ENCODE results near the gene BNC2.

The BNC2 gene

GRCh38 chr9:16421532-16421931 lies 448.9 kb downstream of the BNC2 start:
- no peaks in the 10 kb centered on the region for H3K36me3 ChIP-seq (ENCODE audit: insufficient read depth, low read length)
- H3F3A ChIP-seq (ENCODE audit: insufficient read depth, low read length), result no peaks in the 10 kb centered on the region
- H3K27ac ChIP-seq (ENCODE audit: low read depth, low read length, poor library complexity, severe bottlenecking), result no peak overlapping the region
- no peak overlapping the region for H3K9ac ChIP-seq (ENCODE audit: low read length)
- H3K79me2 ChIP-seq (ENCODE audit: insufficient read depth, low read length), result no peaks in the 10 kb centered on the region
- H2AFZ ChIP-seq (ENCODE audit: low read length), result no peak overlapping the region
- H3K4me1 ChIP-seq (ENCODE audit: insufficient read depth, low read length, severe bottlenecking), result no peaks in the 10 kb centered on the region
- no peaks in the 10 kb centered on the region for H3K9me2 ChIP-seq (ENCODE audit: low read depth, low read length)
- TF ChIP-seq, protein P1, sequence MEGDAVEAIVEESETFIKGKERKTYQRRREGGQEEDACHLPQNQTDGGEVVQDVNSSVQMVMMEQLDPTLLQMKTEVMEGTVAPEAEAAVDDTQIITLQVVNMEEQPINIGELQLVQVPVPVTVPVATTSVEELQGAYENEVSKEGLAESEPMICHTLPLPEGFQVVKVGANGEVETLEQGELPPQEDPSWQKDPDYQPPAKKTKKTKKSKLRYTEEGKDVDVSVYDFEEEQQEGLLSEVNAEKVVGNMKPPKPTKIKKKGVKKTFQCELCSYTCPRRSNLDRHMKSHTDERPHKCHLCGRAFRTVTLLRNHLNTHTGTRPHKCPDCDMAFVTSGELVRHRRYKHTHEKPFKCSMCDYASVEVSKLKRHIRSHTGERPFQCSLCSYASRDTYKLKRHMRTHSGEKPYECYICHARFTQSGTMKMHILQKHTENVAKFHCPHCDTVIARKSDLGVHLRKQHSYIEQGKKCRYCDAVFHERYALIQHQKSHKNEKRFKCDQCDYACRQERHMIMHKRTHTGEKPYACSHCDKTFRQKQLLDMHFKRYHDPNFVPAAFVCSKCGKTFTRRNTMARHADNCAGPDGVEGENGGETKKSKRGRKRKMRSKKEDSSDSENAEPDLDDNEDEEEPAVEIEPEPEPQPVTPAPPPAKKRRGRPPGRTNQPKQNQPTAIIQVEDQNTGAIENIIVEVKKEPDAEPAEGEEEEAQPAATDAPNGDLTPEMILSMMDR (IDR thresholded peaks at IDR 0.05; ENCODE audit: low read length), result no peak
- H3K9me3 ChIP-seq (ENCODE audit: low read length), result no peaks in the 10 kb centered on the region
- H3K4me2 ChIP-seq (ENCODE audit: low read length), result no peak overlapping the region
- no peaks in the 10 kb centered on the region for H4K20me1 ChIP-seq (ENCODE audit: insufficient read depth, low read length)
- H3K4me3 ChIP-seq (ENCODE audit: low read depth, low read length, poor library complexity, severe bottlenecking), result no peak overlapping the region
- no peaks in the 10 kb centered on the region for H3K27me3 ChIP-seq (ENCODE audit: insufficient read depth, low read length)

- H3K4me1 ChIP-seq (ENCODE audit: insufficient read depth, low read length, severe bottlenecking), result no peaks in the 10 kb centered on the region
- H3F3A ChIP-seq (ENCODE audit: insufficient read depth, low read length), result no peaks in the 10 kb centered on the region
Measured at GRCh38 chr9:16419124-16419523, 451.3 kb downstream of the BNC2 start.

DNA sequence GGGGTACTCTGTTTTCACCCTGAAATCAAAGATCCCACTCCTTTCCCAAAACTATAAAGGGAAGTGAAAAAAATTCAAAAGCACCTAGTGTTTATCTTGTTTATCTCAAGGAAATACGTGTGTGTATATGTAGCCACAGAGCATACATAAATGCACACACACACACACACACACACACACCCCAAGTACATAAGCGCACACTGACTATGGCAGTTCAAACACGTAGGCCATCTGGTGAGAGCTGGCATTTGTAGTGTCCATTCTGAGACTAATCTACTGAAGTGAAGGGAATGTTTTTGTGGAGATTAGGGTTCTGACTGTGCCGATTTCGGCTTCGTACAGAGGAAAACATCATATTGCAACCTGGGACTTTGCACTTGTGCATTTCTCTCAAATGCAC lies 451.7 kb downstream of the BNC2 start:
- TF ChIP-seq, protein P1 (IDR thresholded peaks at IDR 0.05; ENCODE audit: low read length), result no peak
- no peak for TF ChIP-seq EZH2 (IDR thresholded peaks at IDR 0.05; ENCODE audit: borderline replicate concordance, low read length)
- Histone ChIP-seq H3K4me2 (ENCODE audit: low read length) (no peak overlapping the region), H3K36me3 (ENCODE audit: insufficient read depth, low read length) (no peaks in the 10 kb centered on the region), H3K27me3 (ENCODE audit: insufficient read depth, low read length) (no peaks in the 10 kb centered on the region), H3K79me2 (ENCODE audit: insufficient read depth, low read length) (no peaks in the 10 kb centered on the region), H3K4me1 (ENCODE audit: insufficient read depth, low read length, severe bottlenecking) (no peaks in the 10 kb centered on the region), H3K4me3 (ENCODE audit: low read depth, low read length, poor library complexity, severe bottlenecking) (no peak overlapping the region), H3K9ac (ENCODE audit: low read length) (no peak overlapping the region), H3K9me2 (ENCODE audit: low read depth, low read length) (no peaks in the 10 kb centered on the region), H3K27ac (ENCODE audit: low read depth, low read length, poor library complexity, severe bottlenecking) (no peak overlapping the region), H3K9me3 (ENCODE audit: low read length) (no peaks in the 10 kb centered on the region), H4K20me1 (ENCODE audit: insufficient read depth, low read length) (no peaks in the 10 kb centered on the region), H2AFZ (ENCODE audit: low read length) (no peak overlapping the region), H3F3A (ENCODE audit: insufficient read depth, low read length) (no peaks in the 10 kb centered on the region)

More at GRCh38 chr9:16419124-16419523, 451.3 kb downstream of the BNC2 start:
- TF ChIP-seq EZH2 (IDR thresholded peaks at IDR 0.05; ENCODE audit: borderline replicate concordance, low read length), result no peak
- TF ChIP-seq, protein P1 (IDR thresholded peaks at IDR 0.05; ENCODE audit: low read length), result no peak
- H3K4me3 ChIP-seq (ENCODE audit: low read depth, low read length, poor library complexity, severe bottlenecking), result no peak overlapping the region
- no peaks in the 10 kb centered on the region for H4K20me1 ChIP-seq (ENCODE audit: insufficient read depth, low read length)
- H3K4me2 ChIP-seq (ENCODE audit: low read length), result no peak overlapping the region
- no peaks in the 10 kb centered on the region for H3K79me2 ChIP-seq (ENCODE audit: insufficient read depth, low read length)
- H3K27ac ChIP-seq (ENCODE audit: low read depth, low read length, poor library complexity, severe bottlenecking), result no peak overlapping the region
- H3K9ac ChIP-seq (ENCODE audit: low read length), result no peak overlapping the region
- no peak overlapping the region for H2AFZ ChIP-seq (ENCODE audit: low read length)
- no peaks in the 10 kb centered on the region for H3K36me3 ChIP-seq (ENCODE audit: insufficient read depth, low read length)
- no peaks in the 10 kb centered on the region for H3K9me2 ChIP-seq (ENCODE audit: low read depth, low read length)
- no peaks in the 10 kb centered on the region for H3K9me3 ChIP-seq (ENCODE audit: low read length)
- H3K27me3 ChIP-seq (ENCODE audit: insufficient read depth, low read length), result no peaks in the 10 kb centered on the region
